Endothelial cell of umbilical vein (primary cell): ENCODE data around the gene LONP2. TPM values are rescaled to one million over a fixed set of nuclear protein-coding genes. Genes with fewer than 3 reads are reported as not detected.

Experiments used
- BruUV-seq: library from RNA; stranded (reverse); fragments of 400-500 nt; replicated peaks from 2 replicates; lab custom pipeline; 2021; lab: Mats Ljungman, UMichigan
- CTCF ChIA-PET: fragments of 300-600, 350-600 bp; sonication (Branson Sonifier 250); formaldehyde crosslinking; loops from one replicate; lab custom pipeline; 2021; ENCODE audit warnings: antibody characterized with exemption, inconsistent platforms; lab: Charles Lee
- POLR2A ChIA-PET: fragments of 300-600, 350-600 bp; sonication (Branson Sonifier 250); formaldehyde crosslinking; loops from one replicate; lab custom pipeline; 2021; ENCODE audit warnings: antibody characterized with exemption, inconsistent platforms; lab: Charles Lee
- DNase-seq: peaks from one replicate; pipeline ENCODE4 v3.0.0-alpha.2; 2011; ENCODE audit warnings: low read depth, low spot score
- FAIRE-seq: peaks from 2 replicates; lab custom pipeline; 2011; peaks lifted over from hg19 to GRCh38; lab: Jason Lieb, UNC
- H2AFZ ChIP-seq: 2 replicates; pipeline ENCODE4 v1.6.0; 2012; ENCODE audit warnings: low read depth, low read length, control low read depth, inconsistent platforms
- H3K27ac ChIP-seq: 2 replicates; pipeline ENCODE4 v1.5.1; 2011; ENCODE audit warnings: low read depth, mild to moderate bottlenecking, control low read depth, low read length, moderate library complexity; ENCODE audit not compliant: insufficient read depth
- H3K27me3 ChIP-seq, 2 experiments: 2 replicates each; pipeline versions ENCODE4 v1.6.0 to v1.6.1; 2011; ENCODE audit warnings: low read length in 2 of 2, mixed read lengths in 1 of 2; ENCODE audit not compliant: control insufficient read depth in 2 of 2, insufficient read depth in 2 of 2
- H3K36me3 ChIP-seq, 2 experiments: 2 replicates in 1 of 2; 3 replicates in 1 of 2; pipeline ENCODE4 v1.5.1; 2011; ENCODE audit warnings: low read length in 2 of 2, mild to moderate bottlenecking in 1 of 2, moderate library complexity in 1 of 2; ENCODE audit not compliant: control insufficient read depth in 2 of 2, insufficient read depth in 2 of 2; ENCODE audit errors: extremely low read depth in 1 of 2
- H3K4me1 ChIP-seq: 3 replicates; pipeline ENCODE4 v1.5.1; 2011; ENCODE audit warnings: mild to moderate bottlenecking, low read length; ENCODE audit not compliant: control insufficient read depth, insufficient read depth; ENCODE audit errors: extremely low read depth
- H3K4me2 ChIP-seq: 2 replicates; pipeline ENCODE4 v1.6.1; 2011; ENCODE audit warnings: low read length, control low read depth, mixed read lengths; ENCODE audit not compliant: insufficient read depth
- H3K4me3 ChIP-seq, 3 experiments: fragments of 200-600 bp in 1 of 3; sonication (generic), shearing (Covaris generic) in 1 of 3; replicated peaks in 1 of 3; 2 replicates each; pipeline ENCODE4 v1.5.1; 2011 to 2016; ENCODE audit warnings: control low read depth in 3 of 3, low read length in 3 of 3, mild to moderate bottlenecking in 2 of 3, inconsistent platforms in 1 of 3, low read depth in 1 of 3, moderate library complexity in 1 of 3; ENCODE audit not compliant: insufficient read depth in 1 of 3
- H3K79me2 ChIP-seq: 2 replicates; pipeline ENCODE4 v1.6.0; 2012; ENCODE audit warnings: low read length, inconsistent platforms; ENCODE audit not compliant: control insufficient read depth, insufficient read depth
- H3K9ac ChIP-seq: replicated peaks from 2 replicates; pipeline ENCODE3; 2011; ENCODE audit warnings: low read length, control low read depth; ENCODE audit not compliant: insufficient read depth; ENCODE audit errors: extremely low read depth
- H3K9me1 ChIP-seq: replicated peaks from 3 replicates; pipeline ENCODE4 v1.6.0; 2011; ENCODE audit warnings: mild to moderate bottlenecking, low read length; ENCODE audit not compliant: control insufficient read depth, insufficient read depth; ENCODE audit errors: extremely low read depth
- H3K9me3 ChIP-seq: replicated peaks from 2 replicates; pipeline ENCODE4 v1.5.1; 2012; ENCODE audit warnings: low read length, inconsistent platforms; ENCODE audit not compliant: control insufficient read depth, insufficient read depth
- H4K20me1 ChIP-seq: replicated peaks from 2 replicates; pipeline ENCODE3; 2011; ENCODE audit warnings: mild to moderate bottlenecking, low read length; ENCODE audit not compliant: control insufficient read depth, insufficient read depth; ENCODE audit errors: extremely low read depth
- CTCF ChIP-seq, 2 donors: IDR thresholded peaks; 1 replicate in 1 of 2; 2 replicates in 1 of 2; pipeline ENCODE4 v1.5.1; 2011; ENCODE audit warnings: low read length in 2 of 2, mild to moderate bottlenecking in 2 of 2, moderate library complexity in 2 of 2, control low read depth in 1 of 2, inconsistent platforms in 1 of 2, low read depth in 1 of 2; ENCODE audit not compliant: insufficient read depth in 1 of 2; ENCODE audit errors: extremely low read depth in 1 of 2
- EZH2 ChIP-seq: IDR thresholded peaks from 2 replicates; pipeline ENCODE4 v1.6.1; 2012; ENCODE audit warnings: borderline replicate concordance, low read depth, mild to moderate bottlenecking, moderate library complexity, low read length, inconsistent platforms; ENCODE audit not compliant: severe bottlenecking
- FOS ChIP-seq: IDR thresholded peaks from 2 replicates; pipeline ENCODE4 v1.6.1; 2011; ENCODE audit warnings: mild to moderate bottlenecking, low read length, moderate library complexity, borderline replicate concordance; ENCODE audit not compliant: insufficient read depth
- GATA2 ChIP-seq: IDR thresholded peaks from 2 replicates; pipeline ENCODE4 v1.7.0; 2011; ENCODE audit warnings: low read depth, mild to moderate bottlenecking, moderate library complexity, mixed read lengths, low read length; ENCODE audit not compliant: insufficient read length, insufficient read depth
- JUN ChIP-seq: IDR thresholded peaks from 2 replicates; pipeline ENCODE4 v1.6.1; 2011; ENCODE audit warnings: borderline replicate concordance, low read depth; ENCODE audit not compliant: insufficient read length, insufficient read depth
- MAX ChIP-seq: IDR thresholded peaks from 2 replicates; pipeline ENCODE4 v1.6.1; 2011; ENCODE audit not compliant: insufficient read depth, insufficient read length
- POLR2A ChIP-seq: IDR thresholded peaks from 2 replicates; pipeline ENCODE4 v1.6.1; 2012; ENCODE audit warnings: low read depth, mild to moderate bottlenecking, control low read depth, low read length
- POLR2AphosphoS5 ChIP-seq: IDR thresholded peaks from 2 replicates; pipeline ENCODE4 v1.6.1; 2012; ENCODE audit warnings: low read depth, mild to moderate bottlenecking, control low read depth, low read length, moderate library complexity; ENCODE audit not compliant: insufficient read depth
- dilution Hi-C: fragments of 300-500 bp; cut with MboI; formaldehyde crosslinking; loops from one replicate; pipeline ENCODE4 v1.15.0; 2019; ENCODE audit warnings: low sequenced_read_pairs; ENCODE audit not compliant: extremely low pct_ligation_motif_present
- intact Hi-C: fragments of 100-400 bp; cut with micrococcal nuclease; formaldehyde crosslinking; loops from one replicate; pipeline ENCODE4 v1.10.0; 2022
- polyA plus RNA-seq, 4 experiments: library from polyadenylated mRNA; depleted of rRNA in 3 of 4; stranded (reverse) in 3 of 4; unstranded in 1 of 4; fragments of >200 nt; gene quantifications; 2 replicates each; pipeline versions ENCODE4 v1.2.1 to v1.2.3, GENCODE V29; 2011 to 2012; ENCODE audit warnings: missing spikeins in 1 of 4
- total RNA-seq: library from RNA; stranded (reverse); gene quantifications from 2 replicates; pipeline ENCODE4 v1.2.3, GENCODE V29; 2021

Gene LONP2
- total and polyA plus RNA-seq, 2 donors (not counting 3 experiments of a cell fraction or from before 2014, with no cell fraction given): 13.5 to 38.4 TPM

GRCh38 chr16:48317026-48317425 lies 72.9 kb downstream of the LONP2 start:
- H3K27ac ChIP-seq: no peak overlapping the region
- peaks cover 22% of the 10 kb centered on the region for H3K4me1 ChIP-seq
- H3K79me2 ChIP-seq: no peaks in the 10 kb centered on the region
- H3K4me2 ChIP-seq: no peak overlapping the region
- no peak overlapping the region for H3K9ac ChIP-seq
- no peak overlapping the region for H3K4me3 ChIP-seq
- no peaks in the 10 kb centered on the region for H4K20me1 ChIP-seq
- BruUV-seq: no TSS peak
- no peaks in the 10 kb centered on the region for H3K9me3 ChIP-seq
- dilution Hi-C loops (no loop called here), intact Hi-C loops (loop anchor here (2.0 to 5.0 kb wide), 2 partner anchors 40 to 84 kb away; no protein-coding TSS in a partner anchor)
- DNase-seq: no peak
- H3K9me1 ChIP-seq: no peaks in the 10 kb centered on the region
- no peaks in the 10 kb centered on the region for H3K27me3 ChIP-seq
- ChIA-PET CTCF (interaction anchor here (0.7 to 2.0 kb wide), 8 partner anchors 9 to 314 kb away, joined by 3 to 14 read pairs (median 3); no protein-coding TSS in a partner anchor), POLR2A (no interaction called here)
- no peak overlapping the region for H2AFZ ChIP-seq
- no peak for FAIRE-seq
- no peak for TF ChIP-seq CTCF (IDR thresholded peaks at IDR 0.05; ENCODE audit: extremely low read depth in 1 of 2, insufficient read depth in 1 of 2, low read depth in 1 of 2, low read length in 2 of 2)
- TF ChIP-seq JUN: no peak
- no peak for TF ChIP-seq EZH2
- TF ChIP-seq POLR2A: no peak
- no peak for TF ChIP-seq MAX
- no peak for TF ChIP-seq GATA2
- no peak for TF ChIP-seq FOS
- TF ChIP-seq POLR2AphosphoS5: no peak
- H3K36me3 ChIP-seq: no peaks in the 10 kb centered on the region
